MM.1S (cell line): ENCODE measurements around the gene IL5.

Experiments used
- DNase-seq: peaks from one replicate; pipeline ENCODE4 v3.0.0-alpha.2; 2015
- H2AFZ ChIP-seq: fragments of 300-600 bp; sonication (generic); 2 replicates; pipeline ENCODE4 v1.6.0; 2016; ENCODE audit warnings: antibody characterized with exemption, low read length
- H3F3A ChIP-seq: fragments of 300-600 bp; sonication (generic); 2 replicates; pipeline ENCODE4 v1.6.1; 2016; ENCODE audit warnings: mild to moderate bottlenecking, antibody characterized with exemption, low read length, moderate library complexity, mixed read lengths; ENCODE audit not compliant: insufficient read depth
- H3K27ac ChIP-seq: fragments of 300-600 bp; sonication (generic); 2 replicates; pipeline ENCODE4 v1.5.1; 2016; ENCODE audit warnings: mild to moderate bottlenecking, low read length
- H3K27me3 ChIP-seq: fragments of 300-600 bp; sonication (generic); replicated peaks from 2 replicates; pipeline ENCODE4 v1.6.0; 2016; ENCODE audit warnings: low read length; ENCODE audit not compliant: insufficient read depth
- H3K36me3 ChIP-seq: fragments of 300-600 bp; sonication (generic); replicated peaks from 2 replicates; pipeline ENCODE4 v1.6.1; 2016; ENCODE audit warnings: mild to moderate bottlenecking, low read length, mixed read lengths; ENCODE audit not compliant: insufficient read depth
- H3K4me1 ChIP-seq: fragments of 300-600 bp; sonication (generic); 2 replicates; pipeline ENCODE4 v1.6.1; 2016; ENCODE audit warnings: low read length, mixed read lengths
- H3K4me2 ChIP-seq: fragments of 300-600 bp; sonication (generic); 2 replicates; pipeline ENCODE4 v1.6.0; 2016; ENCODE audit warnings: low read depth, low read length
- H3K4me3 ChIP-seq: fragments of 300-600 bp; sonication (generic); 2 replicates; pipeline ENCODE4 v1.5.1; 2016; ENCODE audit warnings: low read length, mixed read lengths
- H3K79me2 ChIP-seq: fragments of 300-600 bp; sonication (generic); 2 replicates; pipeline ENCODE4 v1.6.1; 2016; ENCODE audit warnings: mixed run types, low read length, mixed read lengths
- H3K9ac ChIP-seq: fragments of 300-600 bp; sonication (generic); 2 replicates; pipeline ENCODE4 v1.6.1; 2016; ENCODE audit warnings: low read length, mixed read lengths
- H3K9me2 ChIP-seq: fragments of 300-600 bp; sonication (generic); replicated peaks from 2 replicates; pipeline ENCODE4 v1.6.1; 2016; ENCODE audit warnings: mild to moderate bottlenecking, low read length, mixed read lengths; ENCODE audit not compliant: insufficient read depth
- H3K9me3 ChIP-seq: fragments of 300-600 bp; sonication (generic); replicated peaks from 2 replicates; pipeline ENCODE4 v1.6.1; 2016; ENCODE audit warnings: mild to moderate bottlenecking, low read length, mixed read lengths; ENCODE audit not compliant: insufficient read depth
- H4K20me1 ChIP-seq: fragments of 300-600 bp; sonication (generic); 2 replicates; pipeline ENCODE4 v1.6.1; 2016; ENCODE audit warnings: mild to moderate bottlenecking, low read length, moderate library complexity, mixed read lengths; ENCODE audit not compliant: insufficient read depth
- EZH2 ChIP-seq: fragments of 300-600 bp; sonication (generic); optimal IDR thresholded peaks from 2 replicates; pipeline ENCODE3; 2017; ENCODE audit warnings: low read depth, mild to moderate bottlenecking, antibody characterized with exemption, low read length, mixed read lengths
- EZH2phosphoT487 ChIP-seq: fragments of 300-600 bp; sonication (generic); IDR thresholded peaks from 2 replicates; pipeline ENCODE4 v1.6.1; 2018; ENCODE audit warnings: antibody characterized with exemption, low read length
- TF ChIP-seq, protein P1 (sequence below): fragments of 300-600 bp; sonication (generic); IDR thresholded peaks from 2 replicates; pipeline ENCODE4 v1.5.1; 2016; ENCODE audit warnings: antibody characterized with exemption, low read length, mixed read lengths

The IL5 gene

DNA sequence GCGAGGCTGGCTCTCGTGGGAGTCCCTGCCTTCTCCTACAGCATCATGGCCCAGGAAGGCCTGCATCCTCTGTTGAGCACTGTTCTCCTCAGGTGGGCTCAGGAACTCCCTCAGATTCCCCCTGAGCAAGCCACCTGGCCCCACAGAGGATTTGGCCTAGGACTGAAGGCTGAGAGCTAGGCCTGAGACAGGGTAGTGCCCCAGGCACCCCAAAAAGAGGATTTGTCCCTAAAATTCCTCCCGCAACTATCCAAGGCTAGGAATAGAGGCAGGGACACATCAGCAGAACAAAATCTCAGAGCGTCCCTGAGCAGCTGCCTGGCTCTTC lies 41.7 kb downstream of the IL5 start:
- Histone ChIP-seq H3K4me1 (peaks cover 63% of the 10 kb centered on the region), H3K4me3 (no peak overlapping the region), H3K4me2 (no peak overlapping the region), H3K9me3 (no peaks in the 10 kb centered on the region), H3K9me2 (no peaks in the 10 kb centered on the region), H3K27me3 (no peaks in the 10 kb centered on the region), H3K79me2 (peaks cover 11% of the 10 kb centered on the region; the same call in 1 of the 2 replicates), H3K9ac (peak overlapping the region; percentile 17; the same call in 1 of the 2 replicates), H4K20me1 (no peaks in the 10 kb centered on the region), H3K27ac (peak overlapping the region; percentile 99; the same call in 1 of the 2 replicates), H2AFZ (0 out of 2 replicates have a peak overlapping the region, but pooled peaks have one; percentile 2), H3K36me3 (no peaks in the 10 kb centered on the region), H3F3A (peaks cover 49% of the 10 kb centered on the region)
- no peak for DNase-seq
- TF ChIP-seq, protein P1, sequence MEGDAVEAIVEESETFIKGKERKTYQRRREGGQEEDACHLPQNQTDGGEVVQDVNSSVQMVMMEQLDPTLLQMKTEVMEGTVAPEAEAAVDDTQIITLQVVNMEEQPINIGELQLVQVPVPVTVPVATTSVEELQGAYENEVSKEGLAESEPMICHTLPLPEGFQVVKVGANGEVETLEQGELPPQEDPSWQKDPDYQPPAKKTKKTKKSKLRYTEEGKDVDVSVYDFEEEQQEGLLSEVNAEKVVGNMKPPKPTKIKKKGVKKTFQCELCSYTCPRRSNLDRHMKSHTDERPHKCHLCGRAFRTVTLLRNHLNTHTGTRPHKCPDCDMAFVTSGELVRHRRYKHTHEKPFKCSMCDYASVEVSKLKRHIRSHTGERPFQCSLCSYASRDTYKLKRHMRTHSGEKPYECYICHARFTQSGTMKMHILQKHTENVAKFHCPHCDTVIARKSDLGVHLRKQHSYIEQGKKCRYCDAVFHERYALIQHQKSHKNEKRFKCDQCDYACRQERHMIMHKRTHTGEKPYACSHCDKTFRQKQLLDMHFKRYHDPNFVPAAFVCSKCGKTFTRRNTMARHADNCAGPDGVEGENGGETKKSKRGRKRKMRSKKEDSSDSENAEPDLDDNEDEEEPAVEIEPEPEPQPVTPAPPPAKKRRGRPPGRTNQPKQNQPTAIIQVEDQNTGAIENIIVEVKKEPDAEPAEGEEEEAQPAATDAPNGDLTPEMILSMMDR, result no peak
- no peak for TF ChIP-seq EZH2
- no peak for TF ChIP-seq EZH2phosphoT487

DNA sequence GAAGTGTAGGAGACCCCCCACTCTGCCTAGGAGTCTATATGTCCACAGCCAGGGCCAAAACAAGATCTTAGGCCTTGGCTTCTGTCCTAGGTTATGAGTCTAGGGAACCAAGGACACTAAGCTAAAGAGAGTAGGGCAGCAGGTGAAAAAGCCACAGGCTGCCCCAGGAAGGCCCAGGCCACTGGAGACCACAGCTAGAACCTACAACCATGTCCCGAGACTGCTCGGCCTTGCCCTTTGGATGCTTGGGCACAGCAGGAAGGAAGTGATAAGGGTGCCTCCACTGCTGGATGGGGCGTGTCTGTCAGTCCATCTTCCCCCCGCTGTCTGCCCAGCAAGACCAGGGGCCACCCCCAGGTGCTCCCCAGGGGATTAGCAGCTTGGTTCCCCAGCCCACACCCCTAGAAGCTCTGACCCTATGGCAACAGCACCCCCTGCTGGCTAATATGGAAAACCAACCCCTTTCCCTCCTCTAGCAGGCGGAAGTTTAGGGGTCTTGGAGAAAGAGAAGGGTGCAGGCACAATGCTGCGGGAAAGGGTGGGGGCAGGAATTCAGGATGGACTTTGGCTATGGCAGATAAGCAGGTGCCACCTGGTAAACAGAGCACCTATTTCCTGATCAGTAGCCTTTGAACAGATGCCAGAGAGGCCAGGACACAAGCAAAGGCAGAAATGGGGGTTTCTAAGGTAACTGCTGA lies 42.2 kb downstream of the IL5 start:
- Histone ChIP-seq H3K36me3 (no peaks in the 10 kb centered on the region), H3K4me2 (peak overlapping the region; percentile 97; the same call in 1 of the 2 replicates), H3K9me2 (no peaks in the 10 kb centered on the region), H3K4me1 (peaks cover 59% of the 10 kb centered on the region), H3F3A (peaks cover 48% of the 10 kb centered on the region), H3K4me3 (no peak overlapping the region), H3K79me2 (peaks cover 14% of the 10 kb centered on the region; the same call in 1 of the 2 replicates), H2AFZ (0 out of 2 replicates have a peak overlapping the region, but pooled peaks have one; percentile 2), H3K27me3 (no peaks in the 10 kb centered on the region), H3K9me3 (no peaks in the 10 kb centered on the region), H3K27ac (peak overlapping the region; percentile 99; the same call in 1 of the 2 replicates), H3K9ac (peak overlapping the region; percentile 40; the same call in 1 of the 2 replicates), H4K20me1 (no peaks in the 10 kb centered on the region)
- TF ChIP-seq EZH2phosphoT487, result no peak
- TF ChIP-seq, protein P1, result peak; percentile 98
- peak; percentile 80 for DNase-seq

DNA sequence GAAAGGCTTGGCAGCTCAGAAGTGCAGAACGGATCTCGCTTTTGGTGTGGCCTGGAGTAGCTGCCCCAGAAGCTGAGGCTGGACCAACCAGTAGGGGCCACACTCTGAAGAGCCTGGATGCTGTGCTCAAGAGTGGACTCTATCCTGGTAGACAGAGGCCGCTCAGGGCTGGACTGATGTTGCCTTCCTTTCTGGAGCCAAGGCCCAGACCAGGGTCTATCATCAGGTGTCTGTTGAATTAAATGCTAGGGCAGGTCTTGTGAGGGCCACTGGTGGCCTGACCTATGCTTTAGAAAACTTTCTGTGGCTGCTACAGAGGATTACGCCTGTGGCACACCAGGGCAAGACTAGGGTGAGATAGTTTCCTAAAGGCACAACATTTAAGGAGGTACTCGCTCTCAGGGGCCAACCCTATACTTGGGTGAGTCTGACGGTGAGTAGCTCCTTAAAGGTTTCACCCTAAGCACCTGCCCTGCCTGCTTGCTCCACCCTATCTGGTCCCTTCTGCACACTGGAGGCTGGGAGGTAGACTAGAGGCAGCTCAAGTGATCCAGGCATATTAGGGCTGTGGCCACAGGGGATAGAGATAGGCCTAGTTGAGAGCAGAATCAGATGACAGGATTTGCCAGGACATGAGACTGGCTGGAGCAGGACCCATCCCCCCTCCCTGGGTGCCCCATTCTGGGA lies 42.9 kb downstream of the IL5 start:
- Histone ChIP-seq H3K4me2 (peak overlapping the region; percentile 97; the same call in 1 of the 2 replicates), H3K79me2 (peaks cover 14% of the 10 kb centered on the region; the same call in 1 of the 2 replicates), H3K4me1 (peaks cover 52% of the 10 kb centered on the region), H3K9ac (peak overlapping the region; percentile 40; the same call in 1 of the 2 replicates), H3K27me3 (no peaks in the 10 kb centered on the region), H3K9me3 (no peaks in the 10 kb centered on the region), H2AFZ (no peak overlapping the region), H3K36me3 (no peaks in the 10 kb centered on the region), H3K9me2 (no peaks in the 10 kb centered on the region), H3K27ac (peak overlapping the region; percentile 99), H3F3A (peaks cover 50% of the 10 kb centered on the region), H4K20me1 (no peaks in the 10 kb centered on the region), H3K4me3 (no peak overlapping the region)
- TF ChIP-seq, protein P1, result no peak
- TF ChIP-seq EZH2 (no peak), EZH2phosphoT487 (no peak)
- peak; percentile 48 for DNase-seq
